ENCODE results near the gene AHI1. TPM values are rescaled to one million over a fixed set of nuclear protein-coding genes. Genes with fewer than 3 reads are reported as not detected.

Gene AHI1
- polyA plus RNA-seq, 1 of the 3 experiments (the other 2 are of a cell fraction), result 7.3 TPM

- 90% methylated on average over 4 of the region's 4 CpGs for WGBS (ENCODE audit: low lambda C conversion rate)
- H3K36me3 ChIP-seq (replicated peaks in 1 of 2; ENCODE audit: control insufficient read depth in 1 of 2, insufficient read depth in 2 of 2, low read length in 1 of 2), result peaks cover 0 to 8% of the 10 kb centered on the region in 2 experiments
- ChIA-PET POLR2A (no interaction called here), CTCF (no interaction called here)
- H3K9me2 ChIP-seq, result no peaks in the 10 kb centered on the region
- no peaks in the 10 kb centered on the region for H4K20me1 ChIP-seq (ENCODE audit: insufficient read depth)
- TF ChIP-seq GATA2 (CRISPR knock-in tag; IDR thresholded peaks at IDR 0.05) (no peak), ZBTB33 (IDR thresholded peaks at IDR 0.05; ENCODE audit: borderline replicate concordance, low read depth) (no peak)
- H3K9me3 ChIP-seq, result no peaks in the 10 kb centered on the region
- DNase-seq, result no peak
- no peaks in the 10 kb centered on the region; the same call in 1 of the 2 replicates for H3K79me2 ChIP-seq (ENCODE audit: insufficient read depth)
- H3K27ac ChIP-seq (ENCODE audit: low read depth in 2 of 2, low read length in 1 of 2), result no peak overlapping the region
- no peak overlapping the region for H3K9ac ChIP-seq
- H3K4me2 ChIP-seq, result no peak overlapping the region
- H3K4me3 ChIP-seq (ENCODE audit: low read depth in 2 of 2, low read length in 1 of 2), result no peak overlapping the region
- H3K4me1 ChIP-seq (ENCODE audit: control insufficient read depth in 1 of 2, insufficient read depth in 2 of 2, low read depth in 1 of 2, low read length in 1 of 2), result no peaks in the 10 kb centered on the region; a peak in 1 of 4 replicates
- no peaks in the 10 kb centered on the region for H3K27me3 ChIP-seq (ENCODE audit: insufficient read depth)
- H2AFZ ChIP-seq (ENCODE audit: low read depth), result no peak overlapping the region
- peaks cover 20% of the 10 kb centered on the region for H3F3A ChIP-seq (replicated peaks; ENCODE audit: insufficient read depth)
These were observed 192.7 kb downstream of the AHI1 start for GRCh38 chr6:135304883-135305282.

GRCh38 chr6:135301304-135301703 is 196.2 kb downstream of the AHI1 start:
- H2AFZ ChIP-seq (ENCODE audit: low read depth), result no peak overlapping the region
- no peak overlapping the region for H3K9ac ChIP-seq
- H3K4me3 ChIP-seq (ENCODE audit: low read depth in 2 of 2, low read length in 1 of 2), result no peak overlapping the region
- H3F3A ChIP-seq (replicated peaks; ENCODE audit: insufficient read depth), result peaks cover 39% of the 10 kb centered on the region
- H3K4me1 ChIP-seq (ENCODE audit: control insufficient read depth in 1 of 2, insufficient read depth in 2 of 2, low read depth in 1 of 2, low read length in 1 of 2), result peaks cover 0 to 13% of the 10 kb centered on the region in 2 experiments; a peak in 1 of 4 replicates
- DNase-seq, result no peak
- no peak overlapping the region for H3K4me2 ChIP-seq
- no peaks in the 10 kb centered on the region; the same call in 1 of the 2 replicates for H3K79me2 ChIP-seq (ENCODE audit: insufficient read depth)
- no peaks in the 10 kb centered on the region for H3K9me2 ChIP-seq
- ChIA-PET POLR2A (no interaction called here), CTCF (interaction anchor here (0.7 kb wide), 1 partner anchor 95 kb away, joined by 3 read pairs; no protein-coding TSS in a partner anchor)
- H3K27me3 ChIP-seq (ENCODE audit: insufficient read depth), result no peaks in the 10 kb centered on the region
- H4K20me1 ChIP-seq (ENCODE audit: insufficient read depth), result no peaks in the 10 kb centered on the region
- peak overlapping the region in 1 of 2 experiments; percentile 68; a peak in 2 of 4 replicates for H3K27ac ChIP-seq (ENCODE audit: low read depth in 2 of 2, low read length in 1 of 2)
- H3K9me3 ChIP-seq, result no peaks in the 10 kb centered on the region
- H3K36me3 ChIP-seq (replicated peaks in 1 of 2; ENCODE audit: control insufficient read depth in 1 of 2, insufficient read depth in 2 of 2, low read length in 1 of 2), result peaks cover 0 to 4% of the 10 kb centered on the region in 2 experiments
- no peak for TF ChIP-seq NFIC (IDR thresholded peaks at IDR 0.05; ENCODE audit: borderline replicate concordance)
- no peak for TF ChIP-seq RCOR1 (IDR thresholded peaks at IDR 0.05; ENCODE audit: low read length)
- TF ChIP-seq RFX5 (IDR thresholded peaks at IDR 0.05; ENCODE audit: low read length), result no peak
- TF ChIP-seq MEF2A (IDR thresholded peaks at IDR 0.05; ENCODE audit: borderline replicate concordance, low read depth), result no peak
- no peak for TF ChIP-seq RXRA (IDR thresholded peaks at IDR 0.05; ENCODE audit: borderline replicate concordance, low read depth)
- TF ChIP-seq REST (IDR thresholded peaks at IDR 0.05; ENCODE audit: low read depth, low read length), result no peak
- TF ChIP-seq YY1 (IDR thresholded peaks at IDR 0.05; ENCODE audit: low read depth), result no peak
- TF ChIP-seq IRF3 (IDR thresholded peaks at IDR 0.05; ENCODE audit: low read depth, low read length), result no peak
- TF ChIP-seq SIN3A (IDR thresholded peaks at IDR 0.05; ENCODE audit: borderline replicate concordance, low read depth, low read length), result no peak
- no peak for TF ChIP-seq GABPA (IDR thresholded peaks at IDR 0.05; ENCODE audit: low read depth)
- TF ChIP-seq MXI1 (IDR thresholded peaks at IDR 0.05; ENCODE audit: low read depth, low read length), result no peak
- no peak for TF ChIP-seq FOXM1 (IDR thresholded peaks at IDR 0.05; ENCODE audit: low read depth)
- TF ChIP-seq PBX3 (IDR thresholded peaks at IDR 0.05), result no peak
- no peak for TF ChIP-seq EZH2phosphoT487 (IDR thresholded peaks at IDR 0.05; ENCODE audit: borderline replicate concordance, low read depth)
- TF ChIP-seq FOSL2 (IDR thresholded peaks at IDR 0.05; ENCODE audit: borderline replicate concordance, low read depth), result no peak
- TF ChIP-seq CTCF (IDR thresholded peaks at IDR 0.05), result no peak
- no peak for TF ChIP-seq CHD2 (IDR thresholded peaks at IDR 0.05; ENCODE audit: low read length, partially characterized antibody)
